Neural cell (in vitro differentiated cells): ENCODE results near the gene WNT3.

Experiments used
- CTCF ChIP-seq: fragments of 450-650 bp; IDR thresholded peaks from 2 replicates; pipeline ENCODE4 v1.5.1; 2014; ENCODE audit warnings: antibody characterized with exemption, mild to moderate bottlenecking, moderate library complexity; ENCODE audit not compliant: poor library complexity, severe bottlenecking
- EP300 ChIP-seq: fragments of 450-650 bp; conservative IDR thresholded peaks from 2 replicates; pipeline ENCODE4 v1.6.1; 2014; ENCODE audit warnings: antibody characterized with exemption, mild to moderate bottlenecking, moderate library complexity; ENCODE audit not compliant: poor library complexity, severe bottlenecking
- EZH2 ChIP-seq: fragments of 200-600, 300-800 bp; shearing (Covaris generic), sonication (generic); IDR thresholded peaks from 2 replicates; pipeline ENCODE4 v1.6.1; 2014; ENCODE audit warnings: antibody characterized with exemption, low read length, borderline replicate concordance, mild to moderate bottlenecking; ENCODE audit not compliant: insufficient read depth, poor library complexity, severe bottlenecking
- MXI1 ChIP-seq: fragments of 450-650 bp; conservative IDR thresholded peaks from 2 replicates; pipeline ENCODE4 v1.6.1; 2014; ENCODE audit warnings: antibody characterized with exemption, mild to moderate bottlenecking; ENCODE audit not compliant: poor library complexity, severe bottlenecking
- POLR2AphosphoS5 ChIP-seq: IDR thresholded peaks from 2 replicates; pipeline ENCODE4 v1.6.1; 2012
- RAD21 ChIP-seq: fragments of 450-650 bp; conservative IDR thresholded peaks from 2 replicates; pipeline ENCODE4 v1.6.1; 2014; ENCODE audit warnings: antibody characterized with exemption, mild to moderate bottlenecking, moderate library complexity
- SMC3 ChIP-seq: fragments of 450-650 bp; conservative IDR thresholded peaks from 2 replicates; pipeline ENCODE4 v1.6.1; 2014; ENCODE audit warnings: antibody characterized with exemption, mild to moderate bottlenecking, moderate library complexity; ENCODE audit not compliant: poor library complexity
- TAF1 ChIP-seq: IDR thresholded peaks from 2 replicates; pipeline ENCODE4 v1.6.1; 2012; ENCODE audit warnings: low read depth

GRCh38 chr17:46834846-46835245, 16.4 kb upstream of the WNT3 start:
- TF ChIP-seq MXI1 (no peak), CTCF (no peak), EP300 (no peak), SMC3 (no peak), RAD21 (no peak), EZH2 (no peak), POLR2AphosphoS5 (no peak), TAF1 (no peak)
